GF-D8 (cell line): Measurements from ENCODE around the gene ENAM.

Experiments
- DNase-seq: peaks from one replicate; lab custom pipeline; 2025; lab: John Stamatoyannopoulos, UW

The ENAM gene, protein sequence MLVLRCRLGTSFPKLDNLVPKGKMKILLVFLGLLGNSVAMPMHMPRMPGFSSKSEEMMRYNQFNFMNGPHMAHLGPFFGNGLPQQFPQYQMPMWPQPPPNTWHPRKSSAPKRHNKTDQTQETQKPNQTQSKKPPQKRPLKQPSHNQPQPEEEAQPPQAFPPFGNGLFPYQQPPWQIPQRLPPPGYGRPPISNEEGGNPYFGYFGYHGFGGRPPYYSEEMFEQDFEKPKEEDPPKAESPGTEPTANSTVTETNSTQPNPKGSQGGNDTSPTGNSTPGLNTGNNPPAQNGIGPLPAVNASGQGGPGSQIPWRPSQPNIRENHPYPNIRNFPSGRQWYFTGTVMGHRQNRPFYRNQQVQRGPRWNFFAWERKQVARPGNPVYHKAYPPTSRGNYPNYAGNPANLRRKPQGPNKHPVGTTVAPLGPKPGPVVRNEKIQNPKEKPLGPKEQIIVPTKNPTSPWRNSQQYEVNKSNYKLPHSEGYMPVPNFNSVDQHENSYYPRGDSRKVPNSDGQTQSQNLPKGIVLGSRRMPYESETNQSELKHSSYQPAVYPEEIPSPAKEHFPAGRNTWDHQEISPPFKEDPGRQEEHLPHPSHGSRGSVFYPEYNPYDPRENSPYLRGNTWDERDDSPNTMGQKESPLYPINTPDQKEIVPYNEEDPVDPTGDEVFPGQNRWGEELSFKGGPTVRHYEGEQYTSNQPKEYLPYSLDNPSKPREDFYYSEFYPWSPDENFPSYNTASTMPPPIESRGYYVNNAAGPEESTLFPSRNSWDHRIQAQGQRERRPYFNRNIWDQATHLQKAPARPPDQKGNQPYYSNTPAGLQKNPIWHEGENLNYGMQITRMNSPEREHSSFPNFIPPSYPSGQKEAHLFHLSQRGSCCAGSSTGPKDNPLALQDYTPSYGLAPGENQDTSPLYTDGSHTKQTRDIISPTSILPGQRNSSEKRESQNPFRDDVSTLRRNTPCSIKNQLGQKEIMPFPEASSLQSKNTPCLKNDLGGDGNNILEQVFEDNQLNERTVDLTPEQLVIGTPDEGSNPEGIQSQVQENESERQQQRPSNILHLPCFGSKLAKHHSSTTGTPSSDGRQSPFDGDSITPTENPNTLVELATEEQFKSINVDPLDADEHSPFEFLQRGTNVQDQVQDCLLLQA

DNA sequence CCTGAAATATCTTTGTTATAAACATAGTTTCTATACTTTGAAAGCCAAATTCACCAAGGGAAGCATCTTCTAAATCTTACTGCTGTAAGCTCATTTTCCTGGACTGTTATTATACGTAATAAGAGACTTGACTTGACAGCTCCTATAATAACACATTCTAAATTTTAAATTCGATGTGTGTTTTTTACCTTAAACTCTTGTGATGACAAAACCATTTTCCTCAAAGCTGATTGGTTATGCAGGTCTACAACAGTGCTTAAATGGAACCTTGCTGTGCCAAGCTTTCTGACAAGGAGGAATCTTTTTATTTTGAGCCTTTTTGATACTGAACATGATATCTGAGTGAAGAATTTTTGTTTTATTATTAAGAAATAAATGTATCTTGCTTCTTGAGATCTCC is at the start of gene ENAM:
Gene ENAM, plus strand, starts transcription at position 301 of the 400 bp plus-strand sequence. CDS start 757 bp downstream, outside the sequence.
- DNase-seq, result no peak

DNA sequence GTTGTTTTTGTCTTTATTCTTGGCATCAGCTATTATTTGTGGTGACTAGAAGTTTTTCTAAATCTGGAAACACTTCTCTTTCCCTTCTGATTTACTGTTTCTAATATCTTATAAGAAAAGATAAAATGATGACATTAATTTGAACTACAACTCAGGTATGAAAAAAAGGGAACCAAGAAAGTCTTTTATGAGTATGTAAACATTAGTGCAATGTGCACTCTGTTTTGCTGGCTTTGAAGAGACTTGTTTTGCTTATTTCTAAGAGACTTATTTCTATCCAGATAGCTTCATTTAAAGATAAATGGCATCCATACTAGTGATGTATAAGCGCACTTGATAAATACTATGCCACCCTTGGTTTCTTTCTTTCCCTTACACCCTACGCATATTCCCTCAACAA is 46.6 kb upstream of the ENAM start:
- DNase-seq, result no peak

DNA sequence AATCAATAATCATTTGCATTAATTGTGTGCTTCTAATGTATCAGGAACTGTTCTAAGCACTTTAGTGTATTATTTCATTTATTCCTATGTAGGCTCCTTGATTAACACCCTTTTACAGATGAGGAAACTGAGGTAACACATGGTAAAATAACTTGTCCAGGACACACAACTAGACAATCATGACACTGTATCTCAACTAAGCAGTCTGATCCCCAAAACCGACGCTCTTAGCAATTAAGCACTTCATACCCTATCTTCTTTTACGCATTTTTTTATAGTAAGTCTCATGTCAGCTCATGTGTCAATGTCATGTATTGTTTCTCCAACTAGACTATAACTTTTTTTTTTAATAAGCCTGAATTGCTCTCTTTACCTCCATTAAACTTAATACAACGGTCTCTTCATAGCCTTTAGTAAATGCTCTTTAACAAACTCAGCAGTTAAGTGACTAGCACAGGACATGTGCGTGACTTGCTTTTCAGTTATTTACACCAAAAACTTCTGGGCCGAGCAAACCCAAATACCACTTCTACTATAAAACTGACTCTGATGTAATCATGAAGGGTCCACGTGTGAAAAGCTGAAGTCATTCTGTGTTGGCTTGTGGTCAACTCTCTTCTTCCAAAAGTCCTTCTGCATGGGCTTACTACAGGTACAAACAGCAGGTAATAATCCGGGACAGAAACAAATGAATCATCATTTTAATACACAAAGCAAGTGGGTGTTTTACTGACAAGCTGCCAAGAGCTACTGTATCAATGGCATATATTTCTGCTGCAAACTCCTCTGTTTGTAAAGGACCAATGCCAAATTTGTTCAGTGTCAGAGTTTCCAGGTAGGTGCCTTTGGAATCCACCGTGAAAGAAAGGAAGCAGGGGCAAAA is 44.4 kb upstream of the ENAM start:
- no peak for DNase-seq

DNA sequence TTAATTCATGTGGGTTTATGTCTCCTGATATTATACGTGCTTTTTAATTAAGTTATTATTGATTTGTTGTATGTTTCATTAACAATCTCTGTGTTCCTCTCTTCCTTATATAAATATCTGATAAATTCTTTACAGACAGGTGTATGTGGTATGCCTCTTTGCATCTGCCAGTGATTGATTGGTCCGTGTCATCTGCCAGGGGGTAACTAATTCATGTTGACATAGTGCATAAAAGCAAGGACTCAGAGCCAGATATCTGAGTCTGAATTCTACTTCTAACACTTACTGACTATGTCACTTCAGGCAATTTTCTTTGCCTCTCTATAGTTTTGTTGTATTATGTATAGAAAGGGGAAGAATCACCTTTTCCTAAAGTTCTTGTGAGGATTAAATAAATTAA is 41.7 kb upstream of the ENAM start:
- no peak for DNase-seq

DNA sequence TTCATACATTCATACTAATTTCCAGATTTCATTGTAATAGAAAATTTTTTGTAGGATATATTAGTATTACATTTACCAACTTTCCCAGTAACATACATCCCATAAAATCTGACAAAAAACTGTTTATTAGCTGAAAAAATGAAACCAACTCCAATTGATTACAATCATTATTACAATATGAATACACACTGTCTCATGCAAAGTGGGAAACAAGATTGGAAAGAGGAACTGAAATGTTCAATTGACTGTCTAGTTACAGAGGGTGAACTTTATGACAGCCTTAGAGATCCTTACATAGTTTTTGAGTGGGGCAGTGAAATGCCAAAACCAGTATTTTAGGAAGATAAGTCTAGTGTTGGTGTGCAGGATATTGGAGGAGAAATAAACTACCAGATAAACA is 38.8 kb upstream of the ENAM start:
- DNase-seq, result no peak

DNA sequence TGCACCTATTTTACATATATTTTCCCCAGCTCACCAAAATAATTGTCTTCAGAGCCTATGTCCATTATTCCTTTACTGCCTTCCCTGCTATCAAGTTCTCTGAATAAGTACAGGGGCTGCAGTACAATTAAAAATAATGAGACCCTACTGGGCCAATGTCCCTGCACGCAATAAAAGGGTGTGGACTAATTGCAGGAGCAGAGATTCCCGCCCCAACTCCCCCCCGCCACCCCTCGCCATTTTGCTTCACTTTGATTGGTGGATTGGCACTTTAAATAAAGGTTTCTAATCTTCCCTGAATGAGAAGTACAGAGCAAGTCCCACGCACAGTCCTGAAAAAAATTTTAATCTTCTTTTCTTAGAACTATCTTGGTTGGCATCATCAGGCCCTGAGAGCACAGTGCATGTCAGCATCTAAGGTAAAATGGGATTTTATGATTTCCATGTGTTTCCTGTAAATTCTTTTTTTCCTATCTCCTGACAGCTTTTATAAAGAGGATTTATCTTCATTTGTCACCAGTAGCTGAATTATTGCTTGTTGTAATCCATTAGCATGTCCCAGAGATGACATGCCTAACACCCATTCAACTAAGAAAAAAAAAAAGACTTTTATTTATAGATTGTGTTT is 36.5 kb upstream of the ENAM start, which contains the start of gene AMBN:
Gene AMBN, plus strand, starts transcription at position 302 of the 628 bp plus-strand sequence. Its CDS starts 103 bp downstream, at position 405.
- DNase-seq, result no peak

DNA sequence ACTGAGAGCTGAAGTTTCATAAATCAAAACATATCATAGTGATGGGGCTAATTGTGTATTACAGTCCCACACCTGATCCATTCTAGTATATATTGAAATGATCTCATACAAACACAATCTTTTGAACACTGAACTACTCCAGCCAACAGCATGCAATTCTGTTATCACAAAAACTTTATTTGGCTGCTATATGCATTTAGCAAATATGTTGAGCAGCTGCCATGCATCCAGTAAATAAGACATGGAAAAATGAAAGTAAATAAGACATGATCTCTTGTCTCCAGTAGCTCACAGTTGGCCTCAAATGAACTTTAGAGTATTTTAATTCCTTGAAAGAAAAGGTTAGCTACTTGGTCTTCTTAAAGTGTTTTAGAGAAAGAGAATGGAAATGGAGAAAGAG is 34.3 kb upstream of the ENAM start:
- DNase-seq, result no peak

DNA sequence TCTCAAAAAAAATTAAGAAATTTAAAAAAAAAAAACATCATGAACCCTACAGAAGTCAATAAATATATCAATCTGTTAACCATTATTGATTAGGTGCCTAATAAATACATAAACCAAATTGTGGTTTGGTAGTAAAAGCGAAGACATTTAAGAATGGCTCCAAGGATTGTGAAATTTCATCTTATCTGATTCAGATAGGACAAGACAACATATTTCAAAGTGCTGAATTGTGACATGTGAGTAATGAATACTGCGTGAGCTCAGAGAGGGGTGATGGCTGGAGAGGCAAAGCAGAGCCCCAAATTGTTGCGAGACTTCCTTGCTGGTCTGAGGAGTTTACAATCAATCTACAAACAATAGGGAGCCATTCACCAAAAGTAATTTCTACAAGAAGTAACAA is 28.2 kb upstream of the ENAM start:
- no peak for DNase-seq

DNA sequence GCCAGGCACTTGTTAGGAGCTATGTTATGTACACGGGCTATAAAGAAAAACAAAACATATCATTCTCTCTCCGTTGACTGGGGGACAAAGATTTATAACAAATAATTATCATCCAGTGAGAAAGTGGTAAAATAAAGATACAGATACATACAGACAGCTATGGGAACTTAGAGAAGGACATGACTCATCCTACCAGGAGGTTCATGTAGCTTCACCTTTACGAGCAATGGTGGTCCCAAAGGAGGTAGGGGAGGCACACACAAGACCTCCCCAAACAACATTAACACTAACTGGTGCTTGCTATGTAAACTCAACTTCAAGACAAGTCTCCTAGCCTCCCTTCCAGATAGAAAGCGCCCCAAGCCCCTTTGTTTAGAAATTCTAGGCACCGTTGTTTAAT is 27.6 kb upstream of the ENAM start:
- no peak for DNase-seq

DNA sequence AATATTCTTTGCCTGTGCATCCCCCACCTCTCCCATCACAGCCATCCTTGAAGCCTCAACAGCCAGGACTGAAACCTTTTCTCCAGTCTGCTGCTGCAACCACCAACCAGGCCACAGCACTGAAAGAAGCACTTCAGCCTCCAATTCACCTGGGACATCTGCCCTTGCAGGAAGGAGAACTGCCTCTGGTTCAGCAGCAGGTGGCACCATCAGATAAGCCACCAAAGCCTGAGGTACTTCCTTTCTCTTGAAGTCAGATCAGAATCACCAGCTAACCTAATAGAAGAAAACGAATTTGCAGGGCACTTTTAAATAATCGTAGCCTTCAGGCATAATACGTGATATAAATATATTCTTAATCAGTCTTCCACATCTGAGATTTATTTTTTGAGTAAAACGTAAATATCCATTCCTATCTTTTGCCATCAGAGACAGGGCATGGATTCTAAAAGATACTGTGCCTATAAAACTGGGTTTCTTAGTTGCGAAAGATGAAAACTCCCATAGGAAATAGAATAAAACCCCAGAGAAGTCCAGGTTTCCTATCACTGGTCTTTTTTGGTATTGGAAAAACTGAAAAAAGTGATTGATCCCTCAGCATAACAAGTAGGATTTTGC is 27.0 kb upstream of the ENAM start:
- DNase-seq, result peak; percentile 25

DNA sequence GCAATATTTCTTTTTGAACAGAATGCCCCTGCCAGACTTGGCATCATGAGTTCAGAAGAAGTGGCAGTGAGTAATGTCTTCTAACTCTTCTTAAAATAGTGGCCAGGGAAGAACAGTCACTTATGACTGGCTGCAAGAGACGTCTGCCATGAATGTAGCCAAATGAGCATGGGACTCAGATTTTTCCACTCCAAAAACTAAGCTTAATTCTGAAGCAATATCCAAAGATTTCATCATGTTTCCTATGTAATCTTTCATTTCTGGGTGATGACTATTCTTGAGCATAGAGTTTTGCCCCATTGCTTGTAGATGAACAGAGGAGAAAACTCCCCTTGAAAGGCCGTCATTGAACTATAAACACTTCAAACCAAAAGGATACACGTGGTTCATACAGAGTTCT is 24.7 kb upstream of the ENAM start:
- DNase-seq, result no peak

DNA sequence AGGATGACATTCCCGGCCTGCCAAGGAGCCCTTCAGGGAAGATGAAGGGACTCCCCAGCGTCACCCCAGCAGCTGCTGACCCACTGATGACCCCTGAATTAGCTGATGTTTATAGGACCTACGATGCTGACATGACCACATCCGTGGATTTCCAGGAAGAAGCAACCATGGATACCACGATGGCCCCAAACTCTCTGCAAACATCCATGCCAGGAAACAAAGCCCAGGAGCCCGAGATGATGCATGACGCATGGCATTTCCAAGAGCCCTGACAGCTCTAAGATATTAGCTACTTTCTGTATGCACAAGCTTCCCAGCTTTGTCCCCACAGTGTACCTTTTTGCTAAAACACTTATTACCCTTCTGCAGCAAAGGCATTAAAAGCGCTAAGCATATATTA is 22.1 kb upstream of the ENAM start:
- no peak for DNase-seq

DNA sequence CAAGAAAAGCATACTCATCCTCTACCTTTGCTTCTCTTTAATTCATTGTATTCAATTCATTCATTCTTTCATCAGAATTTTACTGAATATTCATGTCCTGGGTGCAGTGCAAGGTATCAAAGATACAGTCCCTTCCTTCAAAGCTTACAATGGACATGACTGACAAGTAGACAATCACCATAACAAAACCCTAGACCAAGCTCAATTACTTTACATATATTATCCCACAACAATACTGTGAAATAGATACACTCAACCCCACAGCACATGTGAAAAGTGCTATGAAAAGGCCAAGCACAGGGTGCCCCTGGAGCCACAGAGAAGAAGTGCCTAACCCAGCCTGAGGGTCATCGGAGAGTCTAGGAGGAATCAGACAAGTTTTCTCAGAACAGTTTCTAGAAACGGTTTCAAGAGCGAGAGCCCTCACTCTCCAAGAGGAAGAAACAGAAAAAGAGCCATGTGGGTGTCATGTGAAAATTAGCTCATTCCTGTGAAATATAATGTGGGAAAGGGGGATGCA is 21.1 kb upstream of the ENAM start:
- DNase-seq, result no peak

DNA sequence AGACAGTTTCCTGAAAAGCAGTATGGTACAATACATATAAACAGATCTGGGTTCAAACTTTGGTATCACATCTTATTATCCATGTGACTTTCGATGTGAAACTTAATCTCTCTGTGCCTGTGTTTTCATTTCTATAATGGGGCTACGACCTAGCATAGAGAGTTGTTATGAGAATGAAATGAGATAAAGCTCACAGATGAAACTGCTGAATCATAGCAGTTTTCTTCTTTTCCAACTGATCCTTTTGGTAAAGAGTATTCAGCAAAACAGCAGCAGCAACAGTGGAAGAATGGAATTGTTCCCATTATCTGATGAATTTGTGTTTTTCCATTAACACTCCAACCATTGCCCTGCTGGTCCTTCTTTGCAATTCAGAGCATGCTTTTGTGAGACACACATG is 20.2 kb upstream of the ENAM start:
- no peak for DNase-seq

DNA sequence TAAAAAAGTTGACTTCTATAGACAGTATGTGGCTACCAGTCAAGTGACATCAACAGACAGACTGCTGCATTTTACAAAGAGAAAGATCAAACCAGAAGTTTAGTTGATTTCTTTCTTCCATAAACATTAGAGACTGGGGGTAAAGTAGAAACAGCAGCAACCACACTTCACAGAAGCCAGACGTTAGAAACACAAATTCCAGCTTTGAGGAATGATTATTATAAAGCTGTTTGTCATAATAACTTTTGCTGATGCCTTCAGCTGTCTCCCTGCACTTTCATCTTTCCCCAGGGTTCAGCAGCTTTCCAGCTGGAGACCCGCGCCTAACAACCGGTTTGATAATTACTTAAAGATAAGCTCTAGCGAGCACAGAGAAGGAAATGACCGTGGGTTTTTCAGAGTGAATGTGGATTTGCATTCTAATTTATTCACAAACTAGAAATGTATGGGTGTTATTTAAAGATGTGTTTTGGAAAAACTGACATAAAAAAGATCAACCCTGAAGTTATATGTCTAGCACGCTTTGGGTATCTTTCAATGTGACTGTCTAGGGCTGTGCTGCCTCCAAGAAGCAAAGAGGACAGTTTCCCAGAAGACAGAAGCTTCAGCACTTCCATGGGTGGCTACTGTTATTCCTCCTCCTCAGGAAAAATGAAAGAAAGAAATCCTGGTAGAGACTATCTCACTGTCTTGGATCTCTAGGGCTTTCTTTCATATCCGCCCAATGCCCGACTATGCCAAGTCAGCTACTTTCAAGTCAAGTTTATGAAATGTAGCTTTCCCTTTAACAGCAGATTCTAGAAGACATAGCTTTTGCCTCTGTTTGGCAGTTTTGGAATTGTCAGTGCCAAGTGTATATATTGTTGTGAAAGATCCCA is 15.0 kb upstream of the ENAM start:
- no peak for DNase-seq

DNA sequence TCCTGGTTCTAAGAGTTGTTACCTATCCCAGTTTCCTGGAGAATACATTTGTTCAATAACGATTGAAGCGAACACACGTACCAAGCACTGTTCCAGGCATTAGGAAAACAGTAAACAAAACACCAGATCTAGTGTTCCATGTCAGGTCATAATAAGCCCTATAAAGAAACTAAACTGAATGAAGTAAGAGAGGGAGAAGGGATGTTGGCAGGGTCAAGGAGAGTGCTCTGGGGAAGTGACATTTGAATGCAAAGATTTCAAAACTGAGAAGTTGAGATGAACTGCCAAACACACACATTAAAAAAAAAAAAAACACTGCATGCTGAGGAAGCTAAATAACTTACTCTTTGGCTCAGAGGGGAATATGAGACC is 14.4 kb upstream of the ENAM start:
- no peak for DNase-seq

DNA sequence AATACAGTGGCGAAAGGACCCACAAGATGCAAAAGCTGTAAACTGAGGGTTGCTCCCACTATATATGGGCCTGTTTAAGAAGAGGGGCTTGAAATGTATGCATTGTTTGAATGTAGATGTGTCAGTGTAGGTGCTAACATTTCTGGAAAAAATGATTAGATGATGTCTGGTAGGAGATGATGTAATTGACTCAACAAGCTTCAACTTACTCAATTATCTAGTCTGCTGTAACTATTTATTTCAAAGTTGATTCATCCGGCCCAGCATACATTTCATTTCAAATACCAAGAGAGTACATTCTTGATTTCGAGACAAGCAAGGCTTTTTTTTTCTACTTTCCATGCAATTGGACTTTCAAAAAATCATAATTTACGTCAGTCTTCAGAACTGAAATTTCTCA is 9.3 kb upstream of the ENAM start:
- no peak for DNase-seq

DNA sequence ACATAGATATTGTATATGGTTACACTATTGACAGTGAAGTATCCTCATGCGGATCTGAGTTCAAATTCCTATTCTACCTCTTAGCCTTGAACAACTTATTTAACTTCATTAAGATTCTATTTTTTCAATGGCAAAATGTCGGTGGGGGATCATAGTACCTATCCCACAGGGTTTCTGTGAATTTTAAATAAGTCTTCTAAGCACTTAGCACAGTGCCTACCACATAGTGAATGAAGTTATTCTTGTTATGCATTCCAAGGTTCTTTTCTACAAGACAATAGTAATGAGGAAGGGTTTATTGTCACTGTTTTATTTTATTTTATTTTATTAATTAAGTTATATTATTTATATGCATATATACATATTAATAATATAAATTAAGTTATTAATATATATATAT is 8.8 kb upstream of the ENAM start:
- no peak for DNase-seq

DNA sequence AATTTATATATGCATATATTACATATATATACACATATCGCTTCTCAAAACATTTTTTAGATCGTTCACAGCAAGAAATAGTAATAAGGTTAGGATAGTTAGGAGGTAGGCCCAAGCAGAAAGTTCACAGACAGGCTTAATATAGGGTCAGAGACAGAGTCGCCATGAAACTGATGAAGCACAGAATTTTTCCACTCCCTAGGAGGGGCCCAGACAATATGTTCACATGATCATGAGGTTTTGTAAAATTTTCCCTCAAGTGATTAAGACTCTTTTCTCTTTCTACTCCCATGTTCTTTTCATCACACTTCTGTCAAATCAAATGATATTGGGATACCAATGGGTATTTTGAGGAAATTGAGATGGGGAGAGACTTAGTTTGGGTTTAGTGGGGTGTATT is 5.2 kb upstream of the ENAM start:
- no peak for DNase-seq
